ENCODE measurements around the gene TSHR.

TSHR gene

GRCh38 chr14:81144824-81145603, 189.6 kb downstream of the TSHR start:
- no peak for DNase-seq

- no peak for DNase-seq
Observed at GRCh38 chr14:81147140-81147897, 191.9 kb downstream of the TSHR start.

GRCh38 chr14:81148635-81149034, 193.2 kb downstream of the TSHR start:
- no peak for DNase-seq

GRCh38 chr14:81153187-81153586, 197.8 kb downstream of the TSHR start:
- DNase-seq = no peak

- peak; percentile 90 for DNase-seq
Observed at GRCh38 chr14:81157431-81157830, 202.0 kb downstream of the TSHR start.

- DNase-seq = no peak
Observed at GRCh38 chr14:81161088-81161487, 205.7 kb downstream of the TSHR start.

- DNase-seq = no peak
Observed at GRCh38 chr14:81161749-81162148, 206.3 kb downstream of the TSHR start.

- peak; percentile 93 for DNase-seq
Observed at GRCh38 chr14:81162941-81163340, 207.5 kb downstream of the TSHR start.

- peak; percentile 91 for DNase-seq
Observed at GRCh38 chr14:81164167-81164774, 208.8 kb downstream of the TSHR start.

GRCh38 chr14:81165188-81165587, 209.8 kb downstream of the TSHR start:
- DNase-seq = peak; percentile 38

GRCh38 chr14:81166121-81166520, 210.7 kb downstream of the TSHR start:
- DNase-seq = no peak

GRCh38 chr14:81169267-81169666, 213.8 kb downstream of the TSHR start:
- no peak for DNase-seq

- DNase-seq = peak; percentile 64
Observed at GRCh38 chr14:81169711-81170103, 214.3 kb downstream of the TSHR start.

- peak; percentile 90 for DNase-seq
Observed at GRCh38 chr14:81170104-81170828, 214.8 kb downstream of the TSHR start.

- DNase-seq = no peak
Observed at GRCh38 chr14:81170829-81171195, 215.4 kb downstream of the TSHR start.

GRCh38 chr14:81172353-81172752, 216.9 kb downstream of the TSHR start:
- peak; percentile 34 for DNase-seq

- no peak for DNase-seq
Observed at GRCh38 chr14:81172881-81173280, 217.5 kb downstream of the TSHR start.

GRCh38 chr14:81176241-81176640, 220.8 kb downstream of the TSHR start:
- peak; percentile 80 for DNase-seq

- DNase-seq = no peak
Observed at GRCh38 chr14:81177225-81177624, 221.8 kb downstream of the TSHR start.

GRCh38 chr14:81178063-81178462, 222.6 kb downstream of the TSHR start:
- DNase-seq = no peak

GRCh38 chr14:81179631-81180030, 224.2 kb downstream of the TSHR start:
- DNase-seq = peak; percentile 57

GRCh38 chr14:81187832-81188522, 232.6 kb downstream of the TSHR start:
- DNase-seq = no peak

GRCh38 chr14:81192594-81192993, 237.2 kb downstream of the TSHR start:
- DNase-seq = no peak
